SHP77 treated with DMSO at 0.1 percent for 48 hours (cell line): ENCODE data around the gene OBSL1.

Experiments used
- DNase-seq: peaks from one replicate; lab custom pipeline; 2025; lab: John Stamatoyannopoulos, UW

OBSL1 gene

GRCh38 chr2:219530048-219530963 is 41.0 kb downstream of the OBSL1 start:
- DNase-seq = peak; percentile 65

- DNase-seq = no peak
Measured at GRCh38 chr2:219527472-219527871, 43.9 kb downstream of the OBSL1 start.

GRCh38 chr2:219527076-219527394 is 44.3 kb downstream of the OBSL1 start:
- no peak for DNase-seq

GRCh38 chr2:219526320-219527075 is 44.8 kb downstream of the OBSL1 start:
- no peak for DNase-seq

- no peak for DNase-seq
Measured at GRCh38 chr2:219525533-219526232, 45.7 kb downstream of the OBSL1 start.

- DNase-seq = no peak
Measured at GRCh38 chr2:219524817-219525216, 46.5 kb downstream of the OBSL1 start.

GRCh38 chr2:219523031-219523671 is 48.2 kb downstream of the OBSL1 start:
- no peak for DNase-seq

GRCh38 chr2:219522111-219523030 is 49.0 kb downstream of the OBSL1 start:
- DNase-seq = no peak

- DNase-seq = peak; percentile 19
Measured at GRCh38 chr2:219521066-219521880, 50.1 kb downstream of the OBSL1 start.

- DNase-seq = no peak
Measured at GRCh38 chr2:219520079-219520478, 51.3 kb downstream of the OBSL1 start.

- no peak for DNase-seq
Measured at GRCh38 chr2:219519526-219519916, 51.8 kb downstream of the OBSL1 start.

GRCh38 chr2:219517954-219518778 is 53.2 kb downstream of the OBSL1 start:
- DNase-seq = no peak

GRCh38 chr2:219516888-219517287 is 54.5 kb downstream of the OBSL1 start:
- DNase-seq = no peak

- no peak for DNase-seq
Measured at GRCh38 chr2:219515874-219516629, 55.3 kb downstream of the OBSL1 start.

- no peak for DNase-seq
Measured at GRCh38 chr2:219514836-219515235, 56.5 kb downstream of the OBSL1 start.

GRCh38 chr2:219514196-219514761 is 57.1 kb downstream of the OBSL1 start, which contains the start of gene ASIC4:
Gene ASIC4 (plus strand): TSS chr2:219514482. CDS start chr2:219514725, 243 bp downstream.
- no peak for DNase-seq

- DNase-seq = no peak
Measured at GRCh38 chr2:219513787-219514186, 57.6 kb downstream of the OBSL1 start.
